ENCODE results near the gene KCNJ6. TPM values are rescaled to one million over a fixed set of nuclear protein-coding genes. Genes with fewer than 3 reads are reported as not detected.

Gene KCNJ6
- total RNA-seq, 1 donor, result under 0.01 TPM

DNA sequence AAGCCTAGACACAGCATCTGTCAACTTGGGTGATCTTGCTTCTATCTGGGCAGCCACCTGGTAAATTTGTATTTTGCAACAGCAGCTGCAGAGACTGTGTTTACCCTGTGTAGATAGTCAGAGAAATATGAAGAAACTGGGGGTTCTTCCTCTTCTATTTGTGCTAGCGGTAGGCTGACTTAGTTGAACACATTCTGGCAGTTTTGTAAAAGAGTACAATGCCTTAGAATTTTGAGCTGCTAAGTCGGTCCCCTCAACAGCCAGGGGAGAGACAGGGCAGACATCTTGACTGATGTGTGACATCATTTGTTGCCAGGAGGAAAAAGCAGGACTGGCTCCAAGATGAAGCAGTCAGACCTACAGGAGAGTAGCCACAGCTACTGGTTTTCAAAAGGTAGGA lies 53.7 kb downstream of the KCNJ6 start:
- H3K4me1 ChIP-seq (ENCODE audit: insufficient read depth, low read length), result peaks cover 42% of the 10 kb centered on the region
- no peak overlapping the region for H3K4me3 ChIP-seq (ENCODE audit: low read length)
- H3K27me3 ChIP-seq (ENCODE audit: insufficient read depth, low read length), result no peaks in the 10 kb centered on the region
- H3K9me3 ChIP-seq (ENCODE audit: low read depth, low read length), result no peaks in the 10 kb centered on the region

DNA sequence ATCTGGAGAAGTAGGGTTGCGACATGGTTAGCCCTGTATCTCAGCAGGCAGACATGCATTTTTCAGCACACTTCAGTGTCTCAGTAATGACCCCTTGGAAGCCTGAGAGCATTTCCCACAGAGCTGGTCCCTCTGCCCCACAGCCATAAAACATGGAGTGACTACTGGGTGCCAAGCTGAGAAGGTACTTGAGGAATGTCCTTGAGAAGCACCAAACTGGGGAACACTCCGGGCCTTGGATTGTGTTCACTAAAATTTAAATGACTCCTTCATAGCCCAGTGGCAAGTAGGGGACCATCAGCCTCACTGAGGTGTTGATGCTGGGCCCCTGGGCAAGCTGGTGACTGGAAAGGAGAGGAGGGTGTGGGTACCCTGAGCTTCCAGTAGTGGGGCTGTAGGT lies 54.7 kb downstream of the KCNJ6 start:
- Histone ChIP-seq H3K27me3 (ENCODE audit: insufficient read depth, low read length) (no peaks in the 10 kb centered on the region), H3K9me3 (ENCODE audit: low read depth, low read length) (no peaks in the 10 kb centered on the region), H3K4me1 (ENCODE audit: insufficient read depth, low read length) (peaks cover 41% of the 10 kb centered on the region), H3K4me3 (ENCODE audit: low read length) (no peak overlapping the region)

DNA sequence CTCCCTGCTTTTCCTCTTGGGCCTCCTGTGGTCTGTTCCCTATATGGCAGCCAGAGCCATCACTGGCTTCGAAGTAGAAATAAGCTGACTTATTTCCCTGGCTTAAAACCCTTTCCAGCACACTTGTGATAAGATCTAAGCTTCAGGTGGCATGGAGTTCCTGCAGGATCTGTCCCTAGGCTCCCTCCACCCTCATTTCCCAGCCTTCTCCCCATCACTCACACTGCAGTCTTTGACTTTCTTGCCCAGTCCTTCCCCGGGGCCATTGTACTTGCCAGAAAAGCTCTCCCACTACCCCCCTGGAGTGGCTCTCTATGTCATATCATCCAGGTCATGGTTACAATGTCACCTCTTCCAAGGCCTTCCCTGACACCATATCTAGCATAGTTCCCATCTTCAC lies 55.8 kb downstream of the KCNJ6 start:
- Histone ChIP-seq H3K9me3 (ENCODE audit: low read depth, low read length) (no peaks in the 10 kb centered on the region), H3K4me3 (ENCODE audit: low read length) (no peak overlapping the region), H3K4me1 (ENCODE audit: insufficient read depth, low read length) (peaks cover 29% of the 10 kb centered on the region), H3K27me3 (ENCODE audit: insufficient read depth, low read length) (no peaks in the 10 kb centered on the region)

DNA sequence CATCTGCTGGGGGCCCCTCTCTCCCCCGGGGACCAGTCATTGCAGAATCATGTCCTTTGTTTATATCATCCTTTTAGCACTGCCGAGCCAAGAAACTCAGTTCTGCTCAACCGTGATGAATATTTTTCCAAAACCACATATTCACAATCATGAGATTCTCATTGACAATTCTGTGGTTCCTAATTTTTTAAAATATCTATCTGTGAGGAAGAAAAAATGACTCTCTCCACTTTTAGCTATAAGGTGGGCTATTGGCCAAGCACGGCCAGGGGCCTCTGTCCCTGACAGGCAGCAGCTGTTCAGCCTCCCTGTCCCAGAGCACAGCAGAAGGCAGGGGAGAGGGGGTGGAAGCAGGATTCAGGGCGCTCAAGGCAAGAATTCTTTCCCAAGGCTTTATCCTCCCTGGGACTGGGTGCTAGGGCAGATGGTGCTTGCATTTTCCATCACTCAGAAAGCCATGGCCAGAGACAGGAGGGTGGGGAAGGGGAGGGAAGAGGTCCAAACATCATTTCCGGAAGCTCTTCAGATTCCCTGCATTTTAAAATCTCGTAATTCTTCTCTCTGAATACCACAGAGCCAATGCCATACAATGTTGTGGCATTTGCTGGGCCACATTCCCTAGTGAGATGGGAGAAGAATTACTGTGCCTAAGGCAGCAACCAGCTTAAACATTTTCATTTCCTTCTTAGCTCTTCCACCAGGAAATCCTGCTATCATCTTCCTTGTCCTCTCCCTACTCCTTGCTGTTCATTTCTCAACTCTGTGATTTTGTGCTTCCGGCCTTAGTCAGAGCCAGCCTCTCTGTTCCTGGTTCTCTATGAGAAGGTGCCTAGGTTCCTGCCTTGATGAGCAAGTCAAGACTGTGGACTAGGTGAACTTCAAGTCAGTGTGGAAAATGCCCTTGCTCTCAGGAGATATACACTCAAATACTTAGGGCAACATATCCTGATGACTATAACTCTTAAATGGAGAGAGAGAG lies 60.3 kb downstream of the KCNJ6 start:
- Histone ChIP-seq H3K9me3 (ENCODE audit: low read depth, low read length) (no peaks in the 10 kb centered on the region), H3K4me3 (ENCODE audit: low read length) (no peak overlapping the region), H3K27me3 (ENCODE audit: insufficient read depth, low read length) (no peaks in the 10 kb centered on the region), H3K4me1 (ENCODE audit: insufficient read depth, low read length) (no peaks in the 10 kb centered on the region)

DNA sequence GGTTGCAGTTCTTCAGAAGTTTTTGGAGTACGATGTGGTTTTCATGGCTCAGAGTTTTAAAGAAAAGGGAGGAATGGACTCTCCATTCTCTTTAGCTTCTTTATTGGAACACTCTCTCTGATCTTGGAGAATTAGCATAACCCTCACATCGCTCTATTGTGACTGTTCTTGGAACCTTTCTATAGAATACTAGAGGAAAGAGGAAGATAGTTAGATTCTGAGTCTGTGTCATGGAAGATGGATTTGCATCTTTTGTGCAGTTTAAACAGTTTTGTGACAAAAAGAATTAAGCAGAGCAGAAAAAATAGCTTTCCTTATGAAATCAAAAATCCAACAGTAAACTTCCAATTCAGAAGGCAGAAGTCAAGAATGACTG lies 61.0 kb downstream of the KCNJ6 start:
- Histone ChIP-seq H3K9me3 (ENCODE audit: low read depth, low read length) (no peaks in the 10 kb centered on the region), H3K4me3 (ENCODE audit: low read length) (no peak overlapping the region), H3K4me1 (ENCODE audit: insufficient read depth, low read length) (no peaks in the 10 kb centered on the region)

DNA sequence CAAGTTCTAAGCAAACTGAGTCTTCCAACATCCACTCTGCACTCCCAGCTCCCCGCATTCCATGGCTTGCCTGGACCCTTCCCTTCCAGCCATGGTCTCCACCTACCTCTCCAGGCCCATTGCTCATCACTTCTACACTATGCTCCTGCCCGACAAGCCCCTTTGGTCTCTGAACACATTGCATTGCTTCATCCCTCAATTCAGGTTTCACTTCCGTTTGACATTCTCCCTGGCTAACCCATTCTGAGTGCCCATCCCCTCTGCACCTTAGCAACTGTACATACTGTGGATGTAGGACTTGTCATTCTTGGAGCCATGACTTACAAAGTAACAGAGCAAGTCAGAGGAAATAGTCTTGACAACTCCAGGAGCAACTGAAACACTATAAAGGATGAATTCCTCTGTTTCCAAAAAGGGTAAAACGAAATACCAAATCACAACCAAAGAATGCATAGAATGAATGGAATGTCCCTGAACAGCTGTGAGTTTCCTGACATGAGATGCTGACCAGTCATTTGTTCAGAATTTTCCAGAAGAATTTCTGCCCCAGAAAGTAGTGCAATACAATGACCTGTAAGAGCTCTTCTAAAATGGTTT lies 66.7 kb downstream of the KCNJ6 start:
- Histone ChIP-seq H3K4me3 (ENCODE audit: low read length) (no peak overlapping the region), H3K27me3 (ENCODE audit: insufficient read depth, low read length) (no peaks in the 10 kb centered on the region), H3K9me3 (ENCODE audit: low read depth, low read length) (no peaks in the 10 kb centered on the region), H3K4me1 (ENCODE audit: insufficient read depth, low read length) (no peaks in the 10 kb centered on the region)

More for the DNA sequence above, 61.0 kb downstream of the KCNJ6 start:
- no peaks in the 10 kb centered on the region for H3K27me3 ChIP-seq (ENCODE audit: insufficient read depth, low read length)

DNA sequence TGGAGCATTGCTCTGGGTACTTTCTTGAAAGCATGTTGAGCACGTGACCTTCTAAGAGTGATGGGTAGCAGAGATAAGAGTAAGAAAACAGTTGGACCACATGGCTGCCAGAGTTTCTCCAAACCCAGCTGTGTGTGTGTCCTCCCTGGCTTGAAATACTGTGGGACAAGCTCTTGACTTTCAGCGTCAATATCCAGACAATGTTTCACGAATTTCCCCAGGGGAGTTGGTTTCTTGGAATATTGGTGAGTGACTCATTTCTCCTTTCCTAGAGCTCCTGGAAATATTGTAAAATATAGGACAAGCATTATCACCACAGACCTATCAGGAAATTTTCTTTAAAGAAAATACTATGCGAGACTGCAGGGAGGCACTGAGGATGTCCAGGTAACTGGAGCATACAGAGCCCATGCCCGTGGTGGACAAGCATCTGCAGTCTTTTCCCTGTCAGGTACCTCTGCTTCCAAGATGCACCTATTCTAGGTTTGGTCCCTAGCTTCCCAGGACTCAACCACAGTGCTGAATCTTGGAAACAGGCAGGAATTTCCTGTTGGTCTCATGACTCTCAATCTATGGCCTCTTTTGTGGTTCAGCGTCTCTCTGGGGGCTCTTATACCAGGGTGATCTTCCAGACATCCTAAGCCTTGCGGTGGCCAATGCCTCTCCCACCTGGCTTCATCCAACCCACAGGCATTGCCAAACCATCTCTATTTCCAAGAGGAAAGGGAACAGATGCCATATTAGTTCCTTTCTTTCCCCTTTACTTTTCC lies 67.4 kb downstream of the KCNJ6 start:
- Histone ChIP-seq H3K4me1 (ENCODE audit: insufficient read depth, low read length) (no peaks in the 10 kb centered on the region), H3K27me3 (ENCODE audit: insufficient read depth, low read length) (no peaks in the 10 kb centered on the region), H3K9me3 (ENCODE audit: low read depth, low read length) (no peaks in the 10 kb centered on the region), H3K4me3 (ENCODE audit: low read length) (no peak overlapping the region)

DNA sequence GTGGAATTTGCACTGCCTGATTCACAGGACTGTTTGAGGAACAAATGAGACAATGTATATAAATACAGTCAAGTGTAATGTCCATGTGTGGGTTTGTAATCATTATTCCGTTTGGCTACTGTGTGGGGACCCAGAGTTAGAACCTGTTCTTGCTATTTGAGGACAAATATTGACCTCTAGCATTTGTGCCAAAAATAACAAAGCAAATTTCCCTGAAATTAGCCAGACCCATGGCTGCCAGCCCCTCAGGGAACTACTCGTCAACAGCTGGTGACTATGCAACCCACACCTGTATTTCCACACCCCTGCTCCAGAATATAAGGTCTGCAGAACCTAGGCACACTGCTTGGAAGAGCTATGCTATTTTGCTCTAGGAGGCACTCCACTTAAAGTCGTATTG lies 70.7 kb downstream of the KCNJ6 start:
- Histone ChIP-seq H3K4me3 (ENCODE audit: low read length) (no peak overlapping the region), H3K27me3 (ENCODE audit: insufficient read depth, low read length) (no peaks in the 10 kb centered on the region), H3K9me3 (ENCODE audit: low read depth, low read length) (no peaks in the 10 kb centered on the region), H3K4me1 (ENCODE audit: insufficient read depth, low read length) (no peaks in the 10 kb centered on the region)

DNA sequence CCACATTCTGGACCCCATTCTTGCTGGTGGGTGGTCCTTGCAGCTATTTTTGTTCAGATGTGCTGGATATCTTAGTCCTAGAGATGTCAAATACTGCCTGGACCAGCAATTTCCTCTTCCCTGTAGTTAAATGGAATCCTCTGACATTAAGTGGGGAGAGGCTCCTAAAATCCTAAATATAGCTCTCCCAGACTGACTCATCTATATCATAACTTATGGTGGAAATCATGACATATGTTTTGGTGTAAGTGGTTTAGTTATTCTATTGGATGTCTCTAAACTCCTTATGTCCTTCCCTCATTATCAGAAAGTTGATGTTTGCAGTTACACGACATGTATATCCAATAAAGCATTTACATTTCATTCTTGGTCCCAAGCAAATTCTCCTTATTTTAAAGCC lies 73.1 kb downstream of the KCNJ6 start:
- H3K4me3 ChIP-seq (ENCODE audit: low read length), result no peak overlapping the region
- H3K4me1 ChIP-seq (ENCODE audit: insufficient read depth, low read length), result no peaks in the 10 kb centered on the region
- no peaks in the 10 kb centered on the region for H3K27me3 ChIP-seq (ENCODE audit: insufficient read depth, low read length)
- H3K9me3 ChIP-seq (ENCODE audit: low read depth, low read length), result no peaks in the 10 kb centered on the region

DNA sequence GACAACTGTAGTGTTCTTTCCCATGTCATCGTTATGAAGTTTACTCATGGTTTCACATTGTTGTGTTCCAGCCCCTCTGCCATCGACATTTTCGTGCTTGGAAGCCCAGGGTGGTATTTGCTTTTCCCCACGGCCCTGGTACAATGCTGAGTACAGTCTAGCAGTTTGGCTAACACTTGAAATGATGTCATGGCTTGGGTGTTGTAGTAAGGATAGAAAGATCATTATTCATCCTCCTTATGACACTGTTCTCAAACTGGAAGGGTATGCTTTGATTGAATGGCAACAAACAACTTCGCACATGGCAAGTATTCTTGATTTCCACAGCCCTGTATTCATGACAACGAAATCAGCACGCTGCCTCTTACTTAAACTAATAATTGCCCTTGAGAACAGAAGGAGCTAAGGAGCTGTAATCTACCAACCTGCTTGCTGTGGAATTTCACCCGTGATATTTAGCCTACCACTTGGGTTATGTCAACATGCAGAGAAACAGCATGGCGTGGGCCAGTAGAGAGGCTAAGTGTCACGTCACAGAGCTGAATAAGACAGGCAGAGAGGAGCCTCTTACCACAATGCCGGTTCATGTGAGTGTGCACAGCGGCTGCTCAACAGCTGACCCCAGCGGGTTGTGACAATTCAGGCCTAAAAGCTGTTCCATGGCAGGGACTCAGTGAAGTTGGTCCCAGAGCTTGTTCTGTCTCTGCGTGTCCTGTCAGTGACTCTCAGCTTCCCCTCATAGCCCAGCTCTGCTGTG lies 73.9 kb downstream of the KCNJ6 start:
- Histone ChIP-seq H3K4me1 (ENCODE audit: insufficient read depth, low read length) (no peaks in the 10 kb centered on the region), H3K4me3 (ENCODE audit: low read length) (no peak overlapping the region), H3K9me3 (ENCODE audit: low read depth, low read length) (no peaks in the 10 kb centered on the region)

DNA sequence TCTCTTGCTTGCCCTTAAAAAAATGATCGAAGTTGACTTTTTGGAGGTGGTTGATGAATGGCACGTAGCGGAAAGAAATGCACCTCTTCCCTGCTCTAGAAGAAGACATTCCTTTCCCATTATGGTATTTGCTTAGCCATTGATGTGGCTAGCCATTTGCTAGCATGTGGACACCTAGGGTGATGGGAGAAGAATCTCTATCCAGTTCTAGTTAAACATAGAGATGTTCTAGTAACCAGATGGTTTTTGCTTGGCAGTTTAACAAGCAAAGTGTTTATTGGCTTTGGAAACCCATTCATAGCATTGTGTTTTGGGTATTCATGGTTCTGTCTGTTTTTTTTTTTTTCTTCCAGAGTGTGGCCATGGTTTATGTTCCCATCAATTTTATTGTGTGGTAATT lies 78.9 kb downstream of the KCNJ6 start:
- Histone ChIP-seq H3K9me3 (ENCODE audit: low read depth, low read length) (no peaks in the 10 kb centered on the region), H3K27me3 (ENCODE audit: insufficient read depth, low read length) (no peaks in the 10 kb centered on the region), H3K4me3 (ENCODE audit: low read length) (no peak overlapping the region), H3K4me1 (ENCODE audit: insufficient read depth, low read length) (no peaks in the 10 kb centered on the region)

More for the DNA sequence above, 73.9 kb downstream of the KCNJ6 start:
- H3K27me3 ChIP-seq (ENCODE audit: insufficient read depth, low read length), result no peaks in the 10 kb centered on the region

DNA sequence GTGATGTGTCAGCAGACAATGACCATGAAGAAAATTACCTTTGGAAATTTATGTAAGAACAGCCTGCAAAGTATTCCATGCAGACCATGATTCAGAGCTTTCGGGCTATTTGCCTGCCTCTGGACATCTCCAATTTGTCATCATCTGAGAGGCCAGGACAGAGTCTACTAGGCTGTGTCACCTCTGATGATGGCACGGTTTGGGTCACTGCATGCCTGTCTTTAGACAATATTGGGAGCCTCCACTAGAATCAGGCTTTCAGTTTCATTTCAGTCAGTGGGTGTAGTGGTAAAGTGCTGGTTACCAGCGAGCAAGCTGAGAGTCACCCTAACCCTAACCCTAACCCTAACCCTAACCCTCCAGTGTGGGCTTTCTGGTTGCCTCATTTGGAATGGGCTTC lies 80.8 kb downstream of the KCNJ6 start:
- Histone ChIP-seq H3K27me3 (ENCODE audit: insufficient read depth, low read length) (no peaks in the 10 kb centered on the region), H3K4me1 (ENCODE audit: insufficient read depth, low read length) (no peaks in the 10 kb centered on the region), H3K4me3 (ENCODE audit: low read length) (no peak overlapping the region), H3K9me3 (ENCODE audit: low read depth, low read length) (no peaks in the 10 kb centered on the region)

DNA sequence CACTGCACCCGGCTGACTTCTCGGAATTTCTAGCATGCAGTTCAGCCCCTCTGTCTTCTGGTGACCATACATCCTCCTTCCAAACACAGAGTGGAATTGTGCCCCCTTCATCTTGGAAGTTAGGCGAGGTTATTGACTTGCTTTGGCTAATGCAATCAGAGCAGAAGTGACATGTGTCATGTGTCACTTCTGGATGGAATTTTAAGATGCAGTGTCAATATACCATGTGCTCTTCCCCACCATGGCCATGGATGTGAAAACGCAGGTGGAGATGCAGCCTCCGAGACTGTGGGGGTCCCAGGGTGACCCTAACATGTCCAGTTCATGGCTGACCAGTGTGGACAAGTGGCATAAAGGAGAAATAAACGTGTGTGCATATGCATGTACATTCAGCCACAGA lies 83.0 kb downstream of the KCNJ6 start:
- no peaks in the 10 kb centered on the region for H3K9me3 ChIP-seq (ENCODE audit: low read depth, low read length)
- no peak overlapping the region for H3K4me3 ChIP-seq (ENCODE audit: low read length)
- peaks cover 19% of the 10 kb centered on the region for H3K4me1 ChIP-seq (ENCODE audit: insufficient read depth, low read length)
- no peaks in the 10 kb centered on the region for H3K27me3 ChIP-seq (ENCODE audit: insufficient read depth, low read length)

DNA sequence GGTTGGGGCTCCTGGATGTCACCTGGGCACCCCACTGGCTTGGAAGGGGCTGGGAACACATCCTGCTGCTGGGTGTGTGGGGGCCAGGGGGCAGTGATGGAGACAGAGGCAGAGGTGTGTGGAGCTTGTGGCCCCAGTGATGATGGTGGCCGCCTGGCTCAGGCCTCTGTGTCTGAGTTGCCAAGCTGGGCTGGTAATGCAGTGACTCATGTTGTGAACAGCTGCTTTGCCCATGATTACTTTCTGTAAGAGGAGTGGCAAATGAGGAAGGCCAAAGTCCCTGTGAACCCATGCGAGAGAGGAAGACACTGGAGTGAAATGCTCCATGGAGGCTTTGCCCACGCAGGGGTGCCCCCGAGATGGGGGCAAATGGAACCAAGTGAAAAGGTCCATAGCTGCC lies 86.8 kb downstream of the KCNJ6 start:
- H3K9me3 ChIP-seq (ENCODE audit: low read depth, low read length), result no peaks in the 10 kb centered on the region
- no peak overlapping the region for H3K4me3 ChIP-seq (ENCODE audit: low read length)
- H3K4me1 ChIP-seq (ENCODE audit: insufficient read depth, low read length), result peaks cover 19% of the 10 kb centered on the region
- no peaks in the 10 kb centered on the region for H3K27me3 ChIP-seq (ENCODE audit: insufficient read depth, low read length)

DNA sequence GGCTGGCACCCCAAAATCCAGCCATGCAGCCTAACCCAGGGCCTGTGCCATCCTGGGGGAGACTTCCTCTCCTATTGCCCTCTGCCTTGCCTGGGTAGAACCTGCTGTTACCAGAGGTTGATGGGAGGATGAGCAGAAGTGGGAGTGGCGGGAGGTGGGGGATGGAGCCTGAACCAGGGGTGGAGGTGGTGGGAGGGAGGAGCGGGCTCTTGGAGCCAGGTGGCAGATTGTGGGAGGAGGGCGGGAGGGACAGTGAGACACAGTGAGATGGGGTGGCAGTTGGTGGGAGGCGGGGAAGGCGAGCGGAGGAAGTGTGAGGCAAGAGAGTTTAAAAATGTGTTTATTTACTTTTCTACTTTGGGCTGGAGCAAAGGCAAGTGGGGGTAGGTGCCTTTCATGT lies 87.3 kb downstream of the KCNJ6 start:
- Histone ChIP-seq H3K4me3 (ENCODE audit: low read length) (no peak overlapping the region), H3K9me3 (ENCODE audit: low read depth, low read length) (no peaks in the 10 kb centered on the region), H3K4me1 (ENCODE audit: insufficient read depth, low read length) (peaks cover 19% of the 10 kb centered on the region)

More for the DNA sequence above, 87.3 kb downstream of the KCNJ6 start:
- no peaks in the 10 kb centered on the region for H3K27me3 ChIP-seq (ENCODE audit: insufficient read depth, low read length)
